DMS79 treated with DMSO at 0.1 percent for 48 hours (cell line): ENCODE results near the gene GALNT7.

ENCODE experiments used
- DNase-seq: peaks from one replicate; lab custom pipeline; 2025; lab: John Stamatoyannopoulos, UW

The GALNT7 gene

DNA sequence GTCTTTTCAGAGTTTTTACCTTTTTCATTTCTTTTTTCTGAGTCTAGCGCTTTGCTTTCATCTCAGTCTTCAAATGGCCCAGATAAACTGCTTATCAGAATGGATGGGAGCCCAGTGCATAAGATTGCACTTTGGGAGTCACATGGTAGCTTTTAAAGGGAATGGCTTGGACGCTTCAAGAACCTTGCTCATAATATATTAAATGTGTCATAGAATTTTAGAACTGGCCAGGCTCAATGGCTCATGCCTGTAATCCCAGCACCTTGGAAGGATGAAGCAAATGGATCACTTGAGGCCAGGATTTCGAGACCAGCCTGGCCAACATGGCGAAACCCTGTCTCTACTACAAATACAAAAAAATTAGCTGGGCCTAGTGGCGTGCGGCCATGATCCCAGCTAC, 97.1 kb downstream of the GALNT7 start:
- no peak for DNase-seq

GRCh38 chr4:173267711-173268110, 99.1 kb downstream of the GALNT7 start:
- DNase-seq = no peak

DNA sequence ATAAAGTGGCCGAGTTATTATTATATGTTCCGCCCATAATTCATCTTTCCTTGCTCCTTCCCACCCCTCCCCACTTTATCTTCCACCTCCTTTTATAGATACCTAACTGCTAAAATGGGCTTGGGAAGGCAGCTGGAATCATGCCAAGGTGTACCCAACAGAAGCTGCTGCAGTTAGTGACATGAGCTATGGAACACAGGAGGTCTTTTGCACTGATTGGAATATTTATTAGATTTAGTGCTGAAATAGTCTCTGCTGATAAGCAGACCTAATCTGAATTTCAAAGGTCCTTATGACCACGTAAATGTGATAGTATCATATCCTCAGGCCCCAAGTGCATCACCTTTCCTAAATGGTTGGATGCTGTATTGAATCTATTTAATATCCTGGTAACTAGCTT, 100.7 kb downstream of the GALNT7 start:
- no peak for DNase-seq

DNA sequence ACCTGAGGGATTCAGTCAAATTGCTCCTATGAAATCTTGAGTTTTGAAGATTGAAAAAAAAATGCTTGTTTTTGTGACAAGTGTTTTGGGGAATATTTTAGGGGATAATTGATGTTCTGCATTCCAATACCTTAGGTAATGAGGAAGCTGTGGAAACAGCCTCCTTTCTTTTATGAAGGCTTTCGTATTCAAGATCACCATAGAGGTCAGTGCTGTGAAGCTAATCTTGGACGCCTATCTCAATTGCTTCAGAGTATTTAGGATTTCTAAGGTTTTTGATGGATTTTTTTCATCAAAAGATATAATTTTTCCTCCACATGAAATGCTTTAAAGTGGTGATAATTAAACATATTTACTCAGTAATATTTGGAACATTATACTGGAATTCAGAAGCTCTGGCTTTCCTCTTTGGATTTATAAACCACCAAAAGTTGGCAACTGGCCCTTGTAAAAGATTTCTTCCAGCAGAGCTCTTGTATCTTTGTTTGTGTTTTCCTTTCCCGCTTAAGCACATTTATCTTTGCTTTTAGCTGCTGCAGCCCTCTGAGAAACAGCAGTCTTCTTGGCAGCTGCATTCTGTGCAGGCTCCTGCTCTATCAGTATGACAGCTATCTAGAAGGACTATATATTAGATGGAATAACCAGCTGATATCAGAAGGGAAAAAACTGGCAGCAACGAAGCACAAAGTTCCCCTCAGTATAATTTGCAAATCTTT, 101.9 kb downstream of the GALNT7 start:
- DNase-seq = peak; percentile 2

GRCh38 chr4:173272314-173272713, 103.7 kb downstream of the GALNT7 start:
- DNase-seq = no peak

- DNase-seq = no peak
These were observed 104.4 kb downstream of the GALNT7 start for GRCh38 chr4:173272996-173273395.

- DNase-seq = no peak
These were observed 105.3 kb downstream of the GALNT7 start for GRCh38 chr4:173273941-173274340.

DNA sequence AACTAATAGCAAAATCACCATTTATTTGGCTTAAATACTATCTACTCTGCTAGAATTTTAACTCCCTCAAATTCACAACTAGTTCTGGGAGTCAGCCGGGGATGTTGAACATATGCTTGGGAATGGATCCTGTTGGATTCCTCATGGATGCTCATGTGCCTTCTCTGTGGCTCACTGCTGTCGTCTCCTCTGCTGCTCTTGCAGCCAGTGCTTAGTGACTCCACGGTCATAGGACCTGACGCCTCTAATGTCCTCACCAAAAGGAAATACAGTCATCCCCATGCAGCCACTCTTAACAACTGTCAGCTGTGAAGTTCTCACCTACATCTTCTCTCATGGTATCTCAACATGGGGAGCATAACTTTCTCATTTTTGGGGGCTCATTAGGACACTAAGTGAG, 106.1 kb downstream of the GALNT7 start:
- DNase-seq = no peak

DNA sequence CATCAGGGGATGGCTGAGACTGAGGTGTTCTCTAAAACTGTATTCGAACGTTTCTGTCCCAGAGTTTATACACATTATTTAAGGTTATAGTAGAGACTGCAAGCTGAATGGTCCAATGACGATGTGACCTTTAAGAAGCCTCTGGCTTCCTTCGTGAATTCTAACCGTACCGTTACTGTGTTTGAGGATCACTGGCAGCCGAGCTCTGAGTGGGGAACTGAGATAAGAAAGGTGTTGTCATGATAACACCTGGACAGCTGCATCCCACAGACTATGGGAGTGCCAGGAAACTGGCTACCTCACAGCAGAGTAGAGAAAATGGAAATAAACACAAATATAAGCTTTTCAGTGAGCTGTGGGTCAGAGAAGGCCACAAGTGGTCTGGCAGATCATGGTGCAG, 106.5 kb downstream of the GALNT7 start:
- no peak for DNase-seq

DNA sequence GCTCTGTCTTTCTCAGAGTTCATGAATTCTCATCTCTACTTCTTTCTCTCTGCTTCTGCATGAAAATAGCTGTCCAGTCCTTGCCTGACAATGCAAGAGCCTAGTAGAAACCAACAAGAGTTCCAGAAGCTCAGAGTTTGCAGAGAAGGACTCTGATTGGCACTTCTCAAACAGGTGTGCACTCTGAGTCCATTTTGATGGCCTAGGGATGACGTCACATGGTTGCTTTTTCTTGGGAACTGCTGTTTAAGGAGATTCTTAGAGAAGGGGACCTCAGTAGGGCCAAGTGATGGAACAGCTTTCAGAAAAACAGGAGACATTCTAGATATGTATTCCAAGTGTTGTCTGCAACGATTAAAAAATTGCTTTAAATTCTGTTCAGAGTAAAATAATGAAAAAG, 108.7 kb downstream of the GALNT7 start:
- DNase-seq = no peak

GRCh38 chr4:173280998-173281397, 112.4 kb downstream of the GALNT7 start:
- DNase-seq = no peak

- no peak for DNase-seq
These were observed 113.0 kb downstream of the GALNT7 start for GRCh38 chr4:173281406-173282255.

- DNase-seq = no peak
These were observed 113.6 kb downstream of the GALNT7 start for GRCh38 chr4:173282256-173282562.

GRCh38 chr4:173282626-173283025, 114.0 kb downstream of the GALNT7 start:
- DNase-seq = no peak

- DNase-seq = no peak
These were observed 115.9 kb downstream of the GALNT7 start for GRCh38 chr4:173284463-173284862.

DNA sequence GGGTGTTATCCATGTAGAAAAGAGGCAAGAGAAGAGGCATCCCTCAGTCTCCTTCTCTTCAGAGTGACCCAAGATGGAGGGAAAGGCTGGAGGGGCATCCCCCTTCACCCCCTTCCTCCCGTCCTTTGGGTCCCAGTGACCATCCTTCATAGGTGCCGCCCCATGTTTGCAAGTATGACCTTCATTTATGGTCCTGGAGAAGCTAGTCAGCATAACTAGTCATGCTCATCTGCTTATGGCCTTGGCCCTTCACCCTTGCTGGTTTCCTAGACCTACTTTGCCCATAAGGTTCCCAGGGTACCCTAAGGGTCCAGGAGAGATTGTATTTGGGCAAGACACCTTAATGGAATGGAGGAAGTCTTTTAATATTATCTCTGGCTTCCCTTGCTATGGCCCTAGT, 118.9 kb downstream of the GALNT7 start:
- DNase-seq = no peak

- DNase-seq = no peak
These were observed 119.7 kb downstream of the GALNT7 start for GRCh38 chr4:173288296-173288695.

- DNase-seq = no peak
These were observed 120.2 kb downstream of the GALNT7 start for GRCh38 chr4:173288698-173289352.

- DNase-seq = no peak
These were observed 120.7 kb downstream of the GALNT7 start for GRCh38 chr4:173289353-173289727.

DNA sequence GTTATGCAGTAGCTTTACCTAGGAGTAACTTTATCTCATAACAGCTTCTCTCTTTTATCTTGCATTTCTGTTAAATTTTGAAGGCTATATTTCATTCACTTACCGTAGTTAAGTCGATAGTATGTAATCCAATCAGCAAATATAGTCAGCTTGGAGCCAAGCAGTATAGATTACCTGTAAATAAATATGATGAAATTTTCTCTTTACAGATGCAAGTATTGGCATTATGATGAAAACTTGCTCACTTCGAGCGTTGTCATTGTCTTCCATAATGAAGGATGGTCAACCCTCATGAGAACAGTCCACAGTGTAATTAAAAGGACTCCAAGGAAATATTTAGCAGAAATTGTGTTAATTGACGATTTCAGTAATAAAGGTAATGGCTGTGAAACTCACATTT, 123.3 kb downstream of the GALNT7 start:
- no peak for DNase-seq

- DNase-seq = no peak
These were observed 125.1 kb downstream of the GALNT7 start for GRCh38 chr4:173293663-173294062.

DNA sequence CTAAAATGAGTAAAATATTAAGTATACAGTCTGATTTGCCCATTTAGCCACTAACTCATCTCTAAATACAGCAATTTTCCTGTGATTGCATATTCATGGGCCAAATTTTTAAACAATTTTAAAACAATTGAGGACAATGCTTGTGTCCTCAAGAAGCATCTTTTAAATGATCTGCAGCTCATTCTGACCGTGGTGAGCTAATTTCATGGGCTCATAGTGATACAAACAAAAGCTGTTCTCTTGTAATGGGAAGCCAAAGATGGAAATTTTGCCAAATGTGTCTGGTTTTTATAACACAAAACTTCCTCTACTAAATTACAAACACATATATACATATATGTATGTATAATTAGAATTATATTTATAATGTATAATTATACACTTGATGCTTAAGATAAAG, 125.8 kb downstream of the GALNT7 start:
- DNase-seq = no peak

DNA sequence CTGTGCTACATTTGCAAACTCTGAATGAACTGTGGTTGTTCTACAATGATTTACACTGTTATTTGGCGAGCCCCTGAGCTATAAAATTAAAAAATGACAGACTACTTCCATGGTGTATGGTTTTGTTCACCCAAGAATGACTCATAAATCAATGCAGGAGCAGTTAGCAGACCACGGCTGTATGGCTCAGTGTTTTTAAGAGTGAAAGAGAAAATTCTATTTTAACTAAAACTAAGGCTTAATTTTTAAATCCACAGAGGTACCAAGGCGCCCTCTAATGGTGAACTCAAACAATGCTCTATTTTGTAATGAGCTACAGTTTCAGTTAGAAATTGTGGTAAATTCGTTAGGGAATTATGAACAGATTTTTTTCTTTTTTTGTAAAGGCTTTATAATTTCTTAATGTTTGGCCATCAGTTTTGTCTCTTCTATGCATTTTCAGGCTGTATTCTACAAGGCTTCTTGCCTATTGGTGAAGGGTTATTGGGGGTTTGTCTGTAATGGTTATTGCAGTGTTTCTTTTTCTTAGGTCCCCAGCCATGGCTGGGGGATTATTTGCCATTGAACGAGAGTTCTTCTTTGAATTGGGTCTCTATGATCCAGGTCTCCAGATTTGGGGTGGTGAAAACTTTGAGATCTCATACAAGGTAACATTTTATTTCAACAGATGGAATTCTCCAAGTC, 133.0 kb downstream of the GALNT7 start:
- DNase-seq = peak; percentile 2
